Activated CD4-positive, alpha-beta T cell treated with anti-CD3 and anti-CD28 coated beads, Interleukin-2, amount 50 U/mL, for 48 hours (primary cell): ENCODE results near the gene HERPUD1.
"Not testable (repeated sequence)": the region's sequence is repeated elsewhere in the genome, so short reads cannot be mapped to it uniquely, and the experiment has no call there.

Experiments used
- DNase-seq, 2 experiments: peaks; one replicate each; pipeline ENCODE4 v3.0.0-alpha.2; 2020

HERPUD1 gene

GRCh38 chr16:56961851-56962281 is 29.9 kb downstream of the HERPUD1 start, which contains the start of gene CETP:
TSS of gene CETP (plus strand) at chr16:56961950. CDS start at chr16:56961980, 30 bp downstream.
- no peak for DNase-seq

- DNase-seq: peak; percentile 99
Observed at GRCh38 chr16:56964243-56965148, 32.6 kb downstream of the HERPUD1 start.

GRCh38 chr16:56965149-56966092 is 33.5 kb downstream of the HERPUD1 start:
- no peak for DNase-seq

- no peak for DNase-seq
Observed at GRCh38 chr16:56966093-56966475, 34.1 kb downstream of the HERPUD1 start.

- DNase-seq: no peak
Observed at GRCh38 chr16:56967733-56968132, 35.8 kb downstream of the HERPUD1 start.

GRCh38 chr16:56969769-56970168 is 37.8 kb downstream of the HERPUD1 start:
- no peak for DNase-seq

- no peak for DNase-seq
Observed at GRCh38 chr16:56970934-56971767, 39.2 kb downstream of the HERPUD1 start.

- DNase-seq: no peak
Observed at GRCh38 chr16:56971768-56972043, 39.8 kb downstream of the HERPUD1 start.

- no peak for DNase-seq
Observed at GRCh38 chr16:56972403-56973293, 40.7 kb downstream of the HERPUD1 start.

- DNase-seq: no peak
Observed at GRCh38 chr16:56973294-56973689, 41.4 kb downstream of the HERPUD1 start.

- DNase-seq: not testable (repeated sequence)
Observed at GRCh38 chr16:56973899-56974298, 42.0 kb downstream of the HERPUD1 start.

- DNase-seq: no peak
Observed at GRCh38 chr16:56974549-56975300, 42.8 kb downstream of the HERPUD1 start.

GRCh38 chr16:56975714-56976113 is 43.8 kb downstream of the HERPUD1 start:
- no peak for DNase-seq

- DNase-seq: no peak
Observed at GRCh38 chr16:56977216-56977615, 45.3 kb downstream of the HERPUD1 start.

- DNase-seq: no peak
Observed at GRCh38 chr16:56977823-56978430, 46.0 kb downstream of the HERPUD1 start.

GRCh38 chr16:56980201-56980535 is 48.2 kb downstream of the HERPUD1 start:
- no peak for DNase-seq

GRCh38 chr16:56980792-56981724 is 49.1 kb downstream of the HERPUD1 start:
- no peak for DNase-seq

- no peak for DNase-seq
Observed at GRCh38 chr16:56981729-56982271, 49.9 kb downstream of the HERPUD1 start.

GRCh38 chr16:56982695-56983094 is 50.8 kb downstream of the HERPUD1 start:
- no peak for DNase-seq
